GM13977 (cell line): ENCODE measurements around the gene NKAIN2.

ENCODE experiments used
- DNase-seq: peaks from one replicate; pipeline ENCODE4 v3.0.0; 2012; ENCODE audit warnings: low spot score
- in situ Hi-C: fragments of 300-500 bp; cut with MboI; formaldehyde crosslinking; loops from one replicate; pipeline ENCODE4 v1.12.0; 2022; ENCODE audit warnings: low sequenced_read_pairs, low pct_unique_long_range_greater_than_20kb, mixed read lengths, inconsistent platforms; ENCODE audit not compliant: unreplicated experiment
- TF ChIP-seq, protein P1 (sequence below): IDR thresholded peaks from 2 replicates; pipeline ENCODE4 v1.5.1; 2012; ENCODE audit warnings: mild to moderate bottlenecking, control low read depth; ENCODE audit not compliant: insufficient read depth; ENCODE audit errors: extremely low read depth, missing control alignments

NKAIN2 gene

DNA sequence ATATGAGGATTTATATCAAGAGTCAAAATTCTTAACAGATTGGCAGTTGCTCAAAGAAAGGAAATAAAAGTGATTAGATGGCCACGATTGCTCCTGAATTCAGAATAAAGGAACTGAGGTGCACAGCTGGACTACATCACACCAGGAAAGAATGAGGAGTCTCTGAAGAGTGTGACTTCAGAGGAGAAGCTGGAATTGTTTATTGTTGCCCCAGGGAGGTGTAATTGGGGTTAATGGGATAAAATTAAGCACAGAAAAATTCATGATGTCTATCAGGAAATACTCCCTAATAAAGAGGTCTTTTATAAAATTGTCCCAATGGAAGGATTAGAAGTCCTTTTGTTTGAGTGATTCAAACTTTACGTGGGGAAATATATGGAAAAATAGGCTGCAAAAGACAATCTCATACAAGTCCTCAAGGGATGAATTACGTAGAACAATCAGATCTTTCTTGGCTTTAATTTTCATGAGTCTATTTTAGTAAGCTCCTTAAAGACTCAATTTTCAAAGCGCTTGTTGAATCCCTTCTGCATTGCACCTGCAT is 950.0 kb downstream of the NKAIN2 start:
- no peak for DNase-seq
- in situ Hi-C loops, result no loop called here
- TF ChIP-seq, protein P1, sequence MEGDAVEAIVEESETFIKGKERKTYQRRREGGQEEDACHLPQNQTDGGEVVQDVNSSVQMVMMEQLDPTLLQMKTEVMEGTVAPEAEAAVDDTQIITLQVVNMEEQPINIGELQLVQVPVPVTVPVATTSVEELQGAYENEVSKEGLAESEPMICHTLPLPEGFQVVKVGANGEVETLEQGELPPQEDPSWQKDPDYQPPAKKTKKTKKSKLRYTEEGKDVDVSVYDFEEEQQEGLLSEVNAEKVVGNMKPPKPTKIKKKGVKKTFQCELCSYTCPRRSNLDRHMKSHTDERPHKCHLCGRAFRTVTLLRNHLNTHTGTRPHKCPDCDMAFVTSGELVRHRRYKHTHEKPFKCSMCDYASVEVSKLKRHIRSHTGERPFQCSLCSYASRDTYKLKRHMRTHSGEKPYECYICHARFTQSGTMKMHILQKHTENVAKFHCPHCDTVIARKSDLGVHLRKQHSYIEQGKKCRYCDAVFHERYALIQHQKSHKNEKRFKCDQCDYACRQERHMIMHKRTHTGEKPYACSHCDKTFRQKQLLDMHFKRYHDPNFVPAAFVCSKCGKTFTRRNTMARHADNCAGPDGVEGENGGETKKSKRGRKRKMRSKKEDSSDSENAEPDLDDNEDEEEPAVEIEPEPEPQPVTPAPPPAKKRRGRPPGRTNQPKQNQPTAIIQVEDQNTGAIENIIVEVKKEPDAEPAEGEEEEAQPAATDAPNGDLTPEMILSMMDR, result no peak

DNA sequence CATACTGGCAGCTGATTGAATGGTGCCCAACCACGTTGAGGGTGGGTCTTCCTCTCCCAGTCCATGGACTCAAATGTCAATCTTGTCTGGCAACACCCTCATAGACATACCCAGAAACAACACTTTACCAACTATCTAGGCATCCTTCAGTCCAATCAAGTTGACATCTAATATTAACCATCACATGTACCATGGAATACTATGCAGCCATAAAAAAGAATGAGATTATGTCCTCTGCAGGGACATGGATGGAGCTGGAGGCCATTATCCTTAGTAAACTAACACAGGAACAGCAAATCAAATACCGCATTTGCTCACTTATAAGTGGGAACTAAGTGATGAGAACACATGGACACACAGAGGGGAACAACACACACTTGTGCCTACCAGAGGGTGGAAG is 951.7 kb downstream of the NKAIN2 start:
- TF ChIP-seq, protein P1, result no peak
- no peak for DNase-seq
- in situ Hi-C loops, result no loop called here

DNA sequence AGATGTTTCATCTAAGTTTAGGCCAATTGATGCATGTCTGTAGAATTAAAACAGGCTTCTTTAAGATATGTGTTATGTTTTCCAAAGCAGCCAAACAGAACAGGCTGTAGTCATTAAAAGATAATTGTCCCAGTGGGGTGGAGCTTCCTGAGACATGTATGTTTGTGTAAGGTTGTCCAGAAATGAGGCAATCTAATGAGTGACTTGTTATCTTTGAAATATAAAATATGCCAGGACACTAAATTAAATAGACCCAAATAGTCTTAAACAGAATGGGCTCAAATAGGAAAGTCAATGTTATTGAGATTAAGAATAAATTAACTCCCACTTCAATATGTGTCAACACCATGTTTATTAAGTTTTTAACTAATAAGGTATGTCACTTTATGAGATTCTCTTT is 953.9 kb downstream of the NKAIN2 start:
- TF ChIP-seq, protein P1, result no peak
- in situ Hi-C loops, result no loop called here
- no peak for DNase-seq

DNA sequence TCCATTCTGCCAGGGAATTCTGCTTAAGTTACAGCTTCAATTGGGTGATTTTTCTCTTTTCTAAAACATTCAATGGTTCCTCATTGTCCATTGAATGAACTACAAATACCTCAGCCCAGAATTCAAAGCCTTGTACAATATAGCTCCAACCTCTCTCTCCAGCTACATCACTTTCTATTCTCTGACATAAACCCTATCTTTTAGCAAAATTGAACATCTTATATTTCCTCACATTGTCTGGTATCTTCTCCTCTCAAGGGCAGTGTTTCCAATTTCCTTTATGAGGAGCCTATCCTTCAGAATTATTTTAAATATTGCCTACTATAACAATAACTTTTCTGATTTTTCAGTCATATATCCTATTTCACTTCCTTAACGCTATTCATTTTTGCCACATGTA is 955.0 kb downstream of the NKAIN2 start:
- DNase-seq, result no peak
- in situ Hi-C loops, result no loop called here
- TF ChIP-seq, protein P1, result no peak

DNA sequence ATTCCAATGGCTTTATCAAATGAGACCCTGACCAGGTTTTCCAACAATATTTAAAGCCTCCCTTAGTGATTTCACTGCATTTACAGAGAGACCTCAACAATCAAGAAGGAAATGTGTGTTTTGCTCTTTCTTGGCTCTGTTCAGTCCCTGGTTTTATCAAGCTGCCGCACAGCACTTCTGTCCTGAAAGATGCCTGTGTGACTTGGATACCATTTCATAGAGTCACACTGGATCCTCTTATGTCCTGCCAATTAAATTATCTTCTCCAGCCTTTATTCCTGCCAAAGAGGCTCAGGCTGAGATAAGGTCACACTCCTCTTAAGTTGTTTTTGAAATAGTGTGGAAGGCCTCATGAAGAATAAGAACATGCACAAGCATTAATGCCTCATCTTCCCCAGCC is 961.6 kb downstream of the NKAIN2 start:
- DNase-seq, result no peak
- TF ChIP-seq, protein P1, result no peak
- in situ Hi-C loops, result no loop called here

DNA sequence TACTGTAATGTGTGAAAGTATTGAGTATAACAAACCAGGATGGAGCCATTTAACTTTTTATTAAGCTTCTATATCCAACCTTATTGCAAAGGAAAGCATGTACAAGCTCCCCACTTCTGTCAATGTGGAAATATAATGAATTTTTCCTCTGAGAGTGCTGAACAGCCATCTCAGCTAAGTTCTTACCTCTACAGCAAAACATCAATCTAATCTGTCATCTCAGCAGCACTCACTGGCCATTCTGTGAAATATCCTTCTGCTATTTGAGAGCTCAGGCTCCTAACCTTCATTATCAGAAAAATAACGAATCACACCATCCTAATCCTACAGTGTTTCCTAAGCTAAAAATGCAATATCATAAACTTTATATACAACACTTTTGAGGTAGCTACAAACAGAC is 964.6 kb downstream of the NKAIN2 start:
- in situ Hi-C loops, result no loop called here
- DNase-seq, result no peak
- TF ChIP-seq, protein P1, result no peak
